Astrocyte of the cerebellum (primary cell): ENCODE data around the gene RBBP5.

ENCODE experiments used
- DNase-seq: peaks from one replicate; pipeline ENCODE4 v3.0.0-alpha.2; 2011; ENCODE audit warnings: low read depth
- H3K4me3 ChIP-seq: 2 replicates; pipeline ENCODE4 v1.5.1; 2011; ENCODE audit warnings: mild to moderate bottlenecking, low read depth, low read length, moderate library complexity
- CTCF ChIP-seq: IDR thresholded peaks from 2 replicates; pipeline ENCODE4 v1.5.1; 2012; ENCODE audit warnings: low read length, low read depth, moderate library complexity, mild to moderate bottlenecking; ENCODE audit errors: missing control alignments
- in situ Hi-C: cut with HindIII; loops from 2 replicates; pipeline ENCODE4 v1.10.0; 2017; ENCODE audit warnings: low sequenced_read_pairs

The RBBP5 gene

GRCh38 chr1:205111354-205111753 lies 10.4 kb downstream of the RBBP5 start:
- TF ChIP-seq CTCF = no peak
- no peak overlapping the region for H3K4me3 ChIP-seq
- no peak for DNase-seq
- in situ Hi-C loops = no loop called here

GRCh38 chr1:205109711-205110110 lies 12.1 kb downstream of the RBBP5 start:
- TF ChIP-seq CTCF = no peak
- DNase-seq = no peak
- in situ Hi-C loops = no loop called here
- no peak overlapping the region for H3K4me3 ChIP-seq

DNA sequence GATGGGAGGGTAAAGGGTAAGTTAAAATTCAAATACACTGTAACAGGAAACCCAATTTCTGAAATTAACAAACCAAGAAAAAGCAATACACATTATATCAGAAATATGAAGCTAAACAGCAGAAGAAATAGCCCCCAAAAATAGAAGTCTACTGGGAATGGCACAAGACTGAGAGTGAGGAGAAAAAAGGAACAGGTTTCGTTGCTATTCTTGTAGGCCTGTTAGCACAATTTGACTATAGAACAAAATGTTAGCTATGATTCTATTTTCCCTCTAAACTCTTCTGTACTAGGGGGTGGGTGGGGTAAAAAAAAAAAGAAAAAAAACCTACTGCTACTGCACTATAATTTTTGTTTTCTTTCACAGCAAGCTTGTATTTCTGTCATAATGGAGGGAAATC lies 12.5 kb downstream of the RBBP5 start:
- in situ Hi-C loops = no loop called here
- H3K4me3 ChIP-seq = no peak overlapping the region
- TF ChIP-seq CTCF = no peak
- DNase-seq = no peak

DNA sequence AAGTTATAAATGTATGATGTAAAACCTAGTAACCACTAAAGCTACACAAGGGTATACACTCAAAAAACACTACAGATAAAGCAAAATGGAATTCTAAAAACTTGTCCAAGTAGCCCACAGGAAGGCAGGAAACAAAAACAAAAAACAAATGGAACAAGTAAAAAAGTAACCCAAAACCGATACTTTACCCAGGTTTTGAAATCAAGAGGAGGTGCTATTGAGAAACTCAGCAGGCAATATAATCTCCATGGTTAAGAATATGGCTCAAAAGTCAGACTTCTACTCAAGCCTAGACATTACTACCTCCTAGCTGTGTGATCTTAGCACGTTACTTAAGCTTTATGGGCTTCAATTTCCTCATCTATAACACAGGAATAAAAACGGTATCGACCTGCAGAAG lies 13.3 kb downstream of the RBBP5 start:
- H3K4me3 ChIP-seq = no peak overlapping the region
- no peak for TF ChIP-seq CTCF
- in situ Hi-C loops = no loop called here
- no peak for DNase-seq

DNA sequence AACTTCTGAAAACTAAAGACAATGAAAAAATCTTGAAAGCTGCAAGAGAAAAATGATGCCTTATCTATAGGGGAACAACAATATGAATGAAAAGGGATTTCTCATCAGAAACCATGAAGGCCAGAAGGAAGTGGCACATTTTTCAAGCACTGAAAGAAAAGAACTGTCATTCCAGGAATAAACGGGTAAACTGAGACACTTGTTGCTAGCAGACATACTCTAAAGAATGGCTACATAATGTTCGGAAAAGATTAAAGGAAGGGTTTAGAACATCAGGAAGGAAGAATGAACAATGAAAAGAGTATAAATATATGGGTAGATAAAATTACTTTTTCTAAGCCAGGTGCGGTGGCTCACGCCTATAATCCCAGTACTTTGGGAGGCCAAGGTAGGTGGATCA lies 14.5 kb downstream of the RBBP5 start:
- in situ Hi-C loops = no loop called here
- DNase-seq = no peak
- H3K4me3 ChIP-seq = no peak overlapping the region
- TF ChIP-seq CTCF = no peak

DNA sequence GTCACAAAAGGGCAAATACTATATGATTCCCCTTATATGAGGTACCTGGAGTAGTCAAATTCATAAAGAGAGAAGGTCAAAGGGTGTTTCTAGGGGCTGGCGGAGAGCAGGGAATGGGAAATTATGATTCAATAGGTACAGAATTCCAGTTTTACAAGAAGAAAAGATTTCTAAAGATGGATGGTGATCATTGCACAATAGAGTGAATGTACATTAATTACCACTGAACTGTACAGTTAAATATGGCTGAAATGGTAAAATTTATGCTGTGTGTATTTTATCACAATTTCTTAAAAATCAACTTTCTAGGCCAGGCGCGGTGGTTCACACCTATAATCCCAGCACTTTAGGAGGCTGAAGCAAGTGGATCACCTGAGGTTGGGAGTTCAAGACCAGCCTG lies 19.4 kb downstream of the RBBP5 start:
- TF ChIP-seq CTCF = no peak
- H3K4me3 ChIP-seq = no peak overlapping the region
- DNase-seq = no peak
- in situ Hi-C loops = no loop called here

GRCh38 chr1:205098242-205098641 lies 23.5 kb downstream of the RBBP5 start:
- DNase-seq = no peak
- H3K4me3 ChIP-seq = no peak overlapping the region
- no peak for TF ChIP-seq CTCF
- in situ Hi-C loops = no loop called here
